ENCODE data around the gene ZFP3. TPM values are rescaled to one million over a fixed set of nuclear protein-coding genes. Genes with fewer than 3 reads are reported as not detected.
"Not testable (repeated sequence)": the region's sequence is repeated elsewhere in the genome, so short reads cannot be mapped to it uniquely, and the experiment has no call there.

Gene ZFP3
- polyA plus RNA-seq, 4 donors, result 2.7 to 9.5 (median 3.7) TPM

DNA sequence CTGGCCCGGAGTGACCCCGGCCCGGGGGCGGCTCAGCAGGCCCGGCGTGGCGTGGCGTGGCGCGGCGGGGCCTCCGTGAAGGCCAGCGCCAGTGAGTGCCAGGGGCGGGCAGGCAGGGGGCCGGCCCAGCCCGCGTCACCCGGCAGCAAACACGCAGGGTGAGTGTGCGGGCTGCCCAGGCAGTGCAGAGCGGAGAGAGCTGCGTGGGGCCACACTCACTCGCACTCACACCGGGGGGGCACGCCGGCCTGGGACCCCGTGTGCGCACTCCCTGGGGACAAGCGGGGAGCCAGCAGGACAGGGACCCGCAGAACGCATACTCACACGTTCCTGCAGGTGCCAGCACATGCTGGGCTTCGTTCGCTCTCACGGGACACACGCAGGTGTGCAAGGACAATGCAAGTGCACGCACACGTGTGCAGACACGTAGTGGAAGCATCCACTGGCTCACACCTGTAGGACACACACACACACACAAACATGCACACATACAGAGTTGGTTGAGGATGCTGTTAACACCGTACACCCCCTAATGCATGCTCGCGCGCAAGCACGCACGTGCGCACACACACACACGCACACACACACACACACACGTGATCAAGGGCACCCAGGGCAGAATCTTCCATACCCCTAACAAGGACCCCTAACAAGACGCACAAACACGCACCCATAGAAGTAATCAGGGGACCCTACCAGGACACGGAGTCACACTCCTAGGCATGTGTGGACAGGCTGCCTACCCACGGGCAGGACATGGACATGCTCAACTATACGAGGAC is 45.3 kb downstream of the ZFP3 start:
- DNase-seq (no peak), FAIRE-seq (no peak)
- H3K27me3 ChIP-seq (ENCODE audit: control insufficient read depth in 3 of 3, insufficient read depth in 3 of 3, low read length in 3 of 3), result peaks cover 0 to 19% (median under 1%) of the 10 kb centered on the region in 3 donors
- H3K36me3 ChIP-seq (ENCODE audit: control insufficient read depth in 3 of 3, insufficient read depth in 2 of 3, low read depth in 1 of 3, low read length in 3 of 3), result no peaks in the 10 kb centered on the region
- 53 to 55% (median 54%) methylated on average over 49 to 53 of the region's 53 CpGs for WGBS, 3 donors
- H3K9me3 ChIP-seq (ENCODE audit: control insufficient read depth in 2 of 2, insufficient read depth in 1 of 2, low read depth in 1 of 2, low read length in 1 of 2), result peaks cover 0 to 4% of the 10 kb centered on the region in 2 donors
- H3K4me3 ChIP-seq (ENCODE audit: low read depth in 1 of 3, low read length in 3 of 3), result peak overlapping the region in 1 of 3 donors; percentile 34
- H3K27ac ChIP-seq (ENCODE audit: low read depth in 1 of 3, low read length in 2 of 3), result no peak overlapping the region
- peaks cover 0 to 2% (median 0%) of the 10 kb centered on the region in 3 donors for H3K4me1 ChIP-seq (ENCODE audit: control insufficient read depth in 3 of 3, insufficient read depth in 2 of 3, low read depth in 1 of 3, low read length in 2 of 3)

GRCh38 chr17:5124125-5124760 is 46.0 kb downstream of the ZFP3 start:
- H3K4me1 ChIP-seq (ENCODE audit: control insufficient read depth in 3 of 3, insufficient read depth in 2 of 3, low read depth in 1 of 3, low read length in 2 of 3); H3K4me3 ChIP-seq (ENCODE audit: low read depth in 1 of 3, low read length in 3 of 3); FAIRE-seq; H3K36me3 ChIP-seq (ENCODE audit: control insufficient read depth in 3 of 3, insufficient read depth in 2 of 3, low read depth in 1 of 3, low read length in 3 of 3); DNase-seq; H3K27ac ChIP-seq (ENCODE audit: low read depth in 1 of 3, low read length in 2 of 3); H3K9me3 ChIP-seq (ENCODE audit: control insufficient read depth in 2 of 2, insufficient read depth in 1 of 2, low read depth in 1 of 2, low read length in 1 of 2): not testable (repeated sequence)
- WGBS, 3 donors, result 71 to 75% (median 72%) methylated on average over 5 of the region's 5 CpGs
- H3K27me3 ChIP-seq (ENCODE audit: control insufficient read depth in 3 of 3, insufficient read depth in 3 of 3, low read length in 3 of 3), result peaks cover 0 to 19% (median 0%) of the 10 kb centered on the region in 3 donors

DNA sequence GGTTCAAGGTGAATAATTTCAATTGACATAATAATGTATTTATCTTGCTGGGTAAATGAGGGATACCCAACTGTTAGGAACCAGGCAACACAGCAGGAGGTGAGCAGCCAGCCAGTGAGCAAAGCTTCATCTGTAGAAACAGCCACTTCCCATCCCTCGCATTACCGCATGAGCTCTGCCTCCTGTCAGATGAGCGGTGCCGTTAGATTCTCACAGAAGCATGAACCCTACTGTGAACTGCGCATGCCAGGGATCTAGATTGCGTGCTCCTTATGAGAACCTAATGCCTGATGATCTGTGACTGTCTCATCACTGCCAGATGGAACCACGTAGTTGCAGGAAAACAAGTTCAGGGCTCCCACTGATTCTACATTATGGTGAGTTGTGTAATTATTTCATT is 46.6 kb downstream of the ZFP3 start:
- not testable (repeated sequence) for DNase-seq; H3K4me1 ChIP-seq (ENCODE audit: control insufficient read depth in 3 of 3, insufficient read depth in 2 of 3, low read depth in 1 of 3, low read length in 2 of 3); H3K36me3 ChIP-seq (ENCODE audit: control insufficient read depth in 3 of 3, insufficient read depth in 2 of 3, low read depth in 1 of 3, low read length in 3 of 3); FAIRE-seq; H3K9me3 ChIP-seq (ENCODE audit: control insufficient read depth in 2 of 2, insufficient read depth in 1 of 2, low read depth in 1 of 2, low read length in 1 of 2); H3K27ac ChIP-seq (ENCODE audit: low read depth in 1 of 3, low read length in 2 of 3); H3K4me3 ChIP-seq (ENCODE audit: low read depth in 1 of 3, low read length in 3 of 3)
- H3K27me3 ChIP-seq (ENCODE audit: control insufficient read depth in 3 of 3, insufficient read depth in 3 of 3, low read length in 3 of 3), result peaks cover 0 to 19% (median 0%) of the 10 kb centered on the region in 3 donors
- WGBS, 3 donors, result 81 to 86% (median 85%) methylated on average over 7 of the region's 7 CpGs

DNA sequence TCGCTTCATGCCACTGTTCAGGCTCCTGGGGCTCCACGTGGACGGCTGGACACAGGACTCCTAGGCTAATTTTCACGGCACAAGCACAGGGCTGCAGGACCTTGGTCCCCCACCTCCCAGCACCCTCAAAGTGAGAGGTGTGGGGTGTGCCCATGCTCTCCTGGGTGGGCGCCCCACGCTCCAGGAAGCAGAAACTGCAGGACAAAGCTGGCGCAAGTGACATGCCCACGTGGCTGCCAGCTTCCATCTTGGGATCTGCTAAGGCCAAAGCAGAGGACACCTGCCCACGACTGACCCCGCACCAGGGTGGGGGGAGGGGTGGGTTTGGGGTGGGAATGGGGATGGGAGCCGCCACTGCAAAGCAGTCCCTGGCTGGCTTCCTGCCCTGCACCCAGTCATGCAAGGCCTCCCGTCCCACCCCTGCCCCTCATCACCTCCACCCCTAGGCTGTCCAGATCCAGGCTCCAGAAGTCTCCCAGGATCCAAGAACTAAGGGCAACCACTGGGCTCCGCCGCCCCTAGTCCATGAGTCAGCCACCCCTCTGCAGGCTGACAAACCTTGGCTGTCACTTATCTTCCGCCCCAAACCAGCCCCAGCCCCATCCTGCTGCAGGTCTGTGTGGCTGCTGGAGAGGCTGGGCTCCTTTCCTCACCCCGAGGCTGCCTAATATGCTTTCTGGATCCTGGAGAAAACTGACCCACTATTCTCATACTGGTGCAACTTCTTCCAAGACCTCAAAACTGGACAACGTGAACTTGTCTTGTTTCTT is 48.6 kb downstream of the ZFP3 start:
- Histone ChIP-seq H3K36me3 (ENCODE audit: control insufficient read depth in 3 of 3, insufficient read depth in 2 of 3, low read depth in 1 of 3, low read length in 3 of 3) (no peaks in the 10 kb centered on the region), H3K27me3 (ENCODE audit: control insufficient read depth in 3 of 3, insufficient read depth in 3 of 3, low read length in 3 of 3) (peaks cover 0 to 19% (median 0%) of the 10 kb centered on the region in 3 donors), H3K9me3 (ENCODE audit: control insufficient read depth in 2 of 2, insufficient read depth in 1 of 2, low read depth in 1 of 2, low read length in 1 of 2) (no peaks in the 10 kb centered on the region), H3K4me1 (ENCODE audit: control insufficient read depth in 3 of 3, insufficient read depth in 2 of 3, low read depth in 1 of 3, low read length in 2 of 3) (peaks cover 0 to 2% (median 0%) of the 10 kb centered on the region in 3 donors), H3K27ac (ENCODE audit: low read depth in 1 of 3, low read length in 2 of 3) (no peak overlapping the region), H3K4me3 (ENCODE audit: low read depth in 1 of 3, low read length in 3 of 3) (no peak overlapping the region)
- DNase-seq (no peak), FAIRE-seq (no peak)
- WGBS, 3 donors, result 78 to 88% (median 83%) methylated on average over 13 to 17 of the region's 17 CpGs

DNA sequence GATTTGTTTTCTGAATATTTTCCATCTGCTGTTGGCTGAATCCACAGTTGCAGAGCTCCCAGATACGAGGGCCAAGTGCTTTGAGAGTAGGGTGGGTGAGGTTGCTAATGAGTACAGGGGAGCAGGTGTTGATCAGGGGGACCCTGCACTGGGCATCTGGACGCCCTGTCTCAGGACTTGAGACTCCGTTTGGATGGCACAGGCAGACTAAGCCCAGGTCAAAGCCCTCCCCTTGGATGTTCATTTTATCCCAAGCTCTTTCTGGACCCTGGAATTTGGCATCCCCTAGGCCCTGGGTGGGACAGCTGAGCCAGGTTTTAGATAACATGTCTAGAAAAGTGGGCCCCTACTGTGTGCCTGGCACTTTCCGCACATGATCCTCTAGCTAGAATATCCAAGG is 49.6 kb downstream of the ZFP3 start:
- no peak for FAIRE-seq
- no peaks in the 10 kb centered on the region for H3K4me1 ChIP-seq (ENCODE audit: control insufficient read depth in 3 of 3, insufficient read depth in 2 of 3, low read depth in 1 of 3, low read length in 2 of 3)
- H3K4me3 ChIP-seq (ENCODE audit: low read depth in 1 of 3, low read length in 3 of 3), result no peak overlapping the region
- 73 to 79% (median 75%) methylated on average over 4 of the region's 4 CpGs for WGBS, 3 donors
- H3K27ac ChIP-seq (ENCODE audit: low read depth in 1 of 3, low read length in 2 of 3), result no peak overlapping the region
- H3K9me3 ChIP-seq (ENCODE audit: control insufficient read depth in 2 of 2, insufficient read depth in 1 of 2, low read depth in 1 of 2, low read length in 1 of 2), result no peaks in the 10 kb centered on the region
- H3K27me3 ChIP-seq (ENCODE audit: control insufficient read depth in 3 of 3, insufficient read depth in 3 of 3, low read length in 3 of 3), result peaks cover 0 to 10% (median 0%) of the 10 kb centered on the region in 3 donors
- no peaks in the 10 kb centered on the region for H3K36me3 ChIP-seq (ENCODE audit: control insufficient read depth in 3 of 3, insufficient read depth in 2 of 3, low read depth in 1 of 3, low read length in 3 of 3)
- DNase-seq, result no peak

DNA sequence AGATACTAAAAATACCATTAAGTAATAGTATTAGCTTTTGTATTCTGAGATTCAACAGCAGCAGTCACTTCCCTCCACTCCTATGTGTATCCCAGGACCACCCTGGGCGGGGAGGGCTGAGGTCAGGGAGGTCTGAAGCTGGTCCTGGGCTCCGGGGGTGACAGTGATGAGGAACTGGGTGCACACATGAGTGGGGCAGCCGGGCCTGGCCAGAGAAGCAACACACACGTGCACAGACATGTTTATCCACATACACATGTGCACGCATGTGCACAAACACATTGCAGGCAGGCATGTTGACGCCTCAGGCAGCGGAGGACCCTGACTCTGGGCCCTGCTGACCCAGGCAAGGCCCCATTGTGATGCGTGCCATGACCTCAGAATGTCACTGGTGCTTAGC is 50.1 kb downstream of the ZFP3 start:
- 74 to 80% (median 78%) methylated on average over 8 of the region's 8 CpGs for WGBS, 3 donors
- not testable (repeated sequence) for H3K27me3 ChIP-seq (ENCODE audit: control insufficient read depth in 3 of 3, insufficient read depth in 3 of 3, low read length in 3 of 3); DNase-seq; FAIRE-seq; H3K9me3 ChIP-seq (ENCODE audit: control insufficient read depth in 2 of 2, insufficient read depth in 1 of 2, low read depth in 1 of 2, low read length in 1 of 2); H3K4me1 ChIP-seq (ENCODE audit: control insufficient read depth in 3 of 3, insufficient read depth in 2 of 3, low read depth in 1 of 3, low read length in 2 of 3); H3K27ac ChIP-seq (ENCODE audit: low read depth in 1 of 3, low read length in 2 of 3); H3K4me3 ChIP-seq (ENCODE audit: low read depth in 1 of 3, low read length in 3 of 3); H3K36me3 ChIP-seq (ENCODE audit: control insufficient read depth in 3 of 3, insufficient read depth in 2 of 3, low read depth in 1 of 3, low read length in 3 of 3)

DNA sequence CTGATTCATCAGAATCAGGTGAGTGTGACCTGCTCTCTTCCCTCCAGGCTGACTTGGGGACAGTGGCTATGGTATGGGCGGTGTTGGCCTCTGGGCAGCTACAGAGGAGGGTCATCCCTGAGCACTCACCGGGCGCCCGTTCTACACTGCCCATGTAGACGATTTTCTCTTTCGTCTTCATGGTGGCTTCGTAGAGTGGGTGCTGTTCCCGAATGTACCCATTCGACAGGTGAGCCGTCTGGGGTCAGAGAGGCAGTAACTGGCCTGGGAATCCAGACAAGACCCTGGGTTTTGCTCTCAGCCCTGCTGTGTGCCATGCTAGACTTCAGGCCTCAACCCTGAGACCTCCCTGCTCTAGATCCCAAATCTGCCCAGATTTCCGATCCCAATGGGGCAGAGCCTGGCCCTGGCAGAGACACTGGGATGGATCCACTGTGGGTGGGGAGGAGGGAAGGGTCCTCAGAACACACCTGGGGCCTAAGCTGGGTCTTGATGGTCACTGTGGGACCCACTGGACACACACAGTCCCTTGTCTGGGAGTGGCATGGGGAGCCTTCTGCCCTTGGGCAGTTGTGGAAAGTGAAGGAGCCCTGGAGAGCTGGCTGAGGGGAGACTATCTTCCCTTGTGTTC is 50.8 kb downstream of the ZFP3 start:
- DNase-seq, result no peak
- Histone ChIP-seq H3K9me3 (ENCODE audit: control insufficient read depth in 2 of 2, insufficient read depth in 1 of 2, low read depth in 1 of 2, low read length in 1 of 2) (no peaks in the 10 kb centered on the region), H3K27ac (ENCODE audit: low read depth in 1 of 3, low read length in 2 of 3) (no peak overlapping the region), H3K36me3 (ENCODE audit: control insufficient read depth in 3 of 3, insufficient read depth in 2 of 3, low read depth in 1 of 3, low read length in 3 of 3) (no peaks in the 10 kb centered on the region), H3K4me3 (ENCODE audit: low read depth in 1 of 3, low read length in 3 of 3) (no peak overlapping the region), H3K4me1 (ENCODE audit: control insufficient read depth in 3 of 3, insufficient read depth in 2 of 3, low read depth in 1 of 3, low read length in 2 of 3) (no peaks in the 10 kb centered on the region), H3K27me3 (ENCODE audit: control insufficient read depth in 3 of 3, insufficient read depth in 3 of 3, low read length in 3 of 3) (peaks cover 0 to 2% (median 0%) of the 10 kb centered on the region in 3 donors)
- FAIRE-seq, result no peak
- 86 to 88% (median 87%) methylated on average over 11 of the region's 11 CpGs for WGBS, 3 donors

DNA sequence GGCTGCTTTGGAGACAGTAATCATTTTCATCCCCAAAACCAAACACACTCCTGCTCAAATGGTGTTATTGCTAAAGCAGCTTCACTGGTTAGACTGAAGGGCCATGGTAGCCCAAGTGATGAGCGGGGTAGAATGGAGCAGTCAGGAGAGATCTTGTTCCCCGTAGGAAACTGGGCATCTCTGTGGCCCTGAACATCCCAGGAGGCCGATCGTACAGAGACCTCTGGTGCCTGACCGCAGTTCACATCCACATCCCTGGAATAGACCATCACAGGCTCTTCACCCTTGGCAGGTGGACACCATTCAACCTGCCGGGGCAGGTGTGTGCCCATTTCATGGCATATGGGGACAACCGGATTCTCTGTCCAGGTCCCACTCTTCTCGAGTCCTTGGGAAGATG is 51.5 kb downstream of the ZFP3 start:
- H3K36me3 ChIP-seq (ENCODE audit: control insufficient read depth in 3 of 3, insufficient read depth in 2 of 3, low read depth in 1 of 3, low read length in 3 of 3); DNase-seq; FAIRE-seq; H3K27me3 ChIP-seq (ENCODE audit: control insufficient read depth in 3 of 3, insufficient read depth in 3 of 3, low read length in 3 of 3); H3K4me1 ChIP-seq (ENCODE audit: control insufficient read depth in 3 of 3, insufficient read depth in 2 of 3, low read depth in 1 of 3, low read length in 2 of 3); H3K4me3 ChIP-seq (ENCODE audit: low read depth in 1 of 3, low read length in 3 of 3); H3K27ac ChIP-seq (ENCODE audit: low read depth in 1 of 3, low read length in 2 of 3); H3K9me3 ChIP-seq (ENCODE audit: control insufficient read depth in 2 of 2, insufficient read depth in 1 of 2, low read depth in 1 of 2, low read length in 1 of 2): not testable (repeated sequence)
- WGBS, 3 donors, result 81 to 90% (median 89%) methylated on average over 8 of the region's 8 CpGs

All from small intestine (tissue), 7 donors.